OCI-LY1 (cell line): ENCODE data around the gene SPRING1.

Experiments
- H2AFZ ChIP-seq: fragments of 200-600 bp; sonication (generic), shearing (Covaris generic); 2 replicates; pipeline ENCODE4 v1.6.0; 2014; ENCODE audit warnings: antibody characterized with exemption, mild to moderate bottlenecking, low read length
- H3F3A ChIP-seq: fragments of 200-600 bp; sonication (generic), shearing (Covaris generic); 2 replicates; pipeline ENCODE4 v1.6.0; 2014; ENCODE audit warnings: mild to moderate bottlenecking, antibody characterized with exemption, low read length, moderate library complexity; ENCODE audit not compliant: insufficient read depth
- H3K27ac ChIP-seq: fragments of 200-600 bp; sonication (generic); 2 replicates; pipeline ENCODE4 v1.5.1; 2014; ENCODE audit warnings: low read length, mixed run types, mild to moderate bottlenecking, low read depth; ENCODE audit not compliant: poor library complexity, severe bottlenecking
- H3K27me3 ChIP-seq: fragments of 200-600 bp; sonication (generic); 2 replicates; pipeline ENCODE4 v1.6.0; 2014; ENCODE audit warnings: antibody characterized with exemption, mild to moderate bottlenecking, low read length, moderate library complexity; ENCODE audit not compliant: insufficient read depth
- H3K36me3 ChIP-seq: fragments of 200-600 bp; sonication (generic); 2 replicates; pipeline ENCODE4 v1.6.1; 2014; ENCODE audit warnings: mild to moderate bottlenecking, antibody characterized with exemption, low read length, moderate library complexity, mixed read lengths; ENCODE audit not compliant: insufficient read depth
- H3K4me1 ChIP-seq: fragments of 200-600 bp; sonication (generic); 2 replicates; pipeline ENCODE4 v1.5.1; 2014; ENCODE audit warnings: mild to moderate bottlenecking, low read length, moderate library complexity; ENCODE audit not compliant: insufficient read depth, severe bottlenecking
- H3K4me2 ChIP-seq: fragments of 200-600 bp; sonication (generic), shearing (Covaris generic); 2 replicates; pipeline ENCODE4 v1.6.1; 2014; ENCODE audit warnings: low read length
- H3K4me3 ChIP-seq: fragments of 200-600 bp; sonication (generic); 2 replicates; pipeline ENCODE4 v1.5.1; 2014; ENCODE audit warnings: low read length, low read depth, mild to moderate bottlenecking, mixed read lengths; ENCODE audit not compliant: poor library complexity, severe bottlenecking
- H3K79me2 ChIP-seq: fragments of 200-600 bp; shearing (Covaris generic); 2 replicates; pipeline ENCODE4 v1.6.1; 2016; ENCODE audit warnings: mixed run types, low read length, mixed read lengths; ENCODE audit not compliant: insufficient read depth
- H3K9ac ChIP-seq: fragments of 200-600 bp; sonication (generic), shearing (Covaris generic); 2 replicates; pipeline ENCODE4 v1.6.1; 2014; ENCODE audit warnings: mild to moderate bottlenecking, low read length, mixed read lengths
- H3K9me2 ChIP-seq: fragments of 200-600 bp; sonication (generic), shearing (Covaris generic); 2 replicates; pipeline ENCODE4 v1.6.1; 2014; ENCODE audit warnings: low read depth, mild to moderate bottlenecking, low read length, mixed read lengths
- H3K9me3 ChIP-seq: fragments of 200-600 bp; shearing (Covaris generic); 2 replicates; pipeline ENCODE4 v1.6.1; 2014; ENCODE audit warnings: low read length, mixed read lengths
- H4K20me1 ChIP-seq: fragments of 200-600 bp; sonication (generic), shearing (Covaris generic); 2 replicates; pipeline ENCODE4 v1.6.0; 2016; ENCODE audit warnings: mild to moderate bottlenecking, low read length; ENCODE audit not compliant: insufficient read depth
- CTCF ChIP-seq: fragments of 200-600 bp; sonication (generic), shearing (Covaris generic); IDR thresholded peaks from 2 replicates; pipeline ENCODE4 v1.5.1; 2017; ENCODE audit warnings: mild to moderate bottlenecking, antibody characterized with exemption, low read length, moderate library complexity, mixed read lengths
- EZH2 ChIP-seq: fragments of 200-600 bp; sonication (generic), shearing (Covaris generic); IDR thresholded peaks from 2 replicates; pipeline ENCODE4 v1.8.0; 2017; ENCODE audit warnings: borderline replicate concordance, mixed run types, mild to moderate bottlenecking, antibody characterized with exemption, low read length, moderate library complexity, mixed read lengths

The SPRING1 gene

GRCh38 chr12:116708826-116709756 lies 28.8 kb downstream of the SPRING1 start:
- H3K9me2 ChIP-seq: no peaks in the 10 kb centered on the region
- peak overlapping the region; percentile 50 for H3K9ac ChIP-seq
- 0 out of 2 replicates have a peak, but pooled peaks cover 4% of the 10 kb centered on the region for H3F3A ChIP-seq
- TF ChIP-seq CTCF (peak; percentile 68), EZH2 (no peak)
- no peaks in the 10 kb centered on the region for H3K27me3 ChIP-seq
- peaks cover 23% of the 10 kb centered on the region; the same call in 1 of the 2 replicates for H3K36me3 ChIP-seq
- no peaks in the 10 kb centered on the region for H3K79me2 ChIP-seq
- H3K4me2 ChIP-seq: peak overlapping the region; percentile 60
- no peak overlapping the region for H2AFZ ChIP-seq
- no peaks in the 10 kb centered on the region for H3K9me3 ChIP-seq
- peaks cover 66% of the 10 kb centered on the region for H3K4me1 ChIP-seq
- peak overlapping the region; percentile 91 for H3K27ac ChIP-seq
- H3K4me3 ChIP-seq: peak overlapping the region; percentile 33
- no peaks in the 10 kb centered on the region for H4K20me1 ChIP-seq

GRCh38 chr12:116707751-116708150 lies 30.1 kb downstream of the SPRING1 start:
- no peak for TF ChIP-seq CTCF
- no peak for TF ChIP-seq EZH2
- Histone ChIP-seq H3K4me2 (peak overlapping the region; percentile 60; the same call in 1 of the 2 replicates), H3K9me3 (no peaks in the 10 kb centered on the region), H3K36me3 (peaks cover 15% of the 10 kb centered on the region; the same call in 1 of the 2 replicates), H3K79me2 (no peaks in the 10 kb centered on the region), H3K27ac (peak overlapping the region; percentile 91), H3K9ac (no peak overlapping the region; the same call in 1 of the 2 replicates), H4K20me1 (no peaks in the 10 kb centered on the region), H3K4me1 (peaks cover 61% of the 10 kb centered on the region), H3K9me2 (no peaks in the 10 kb centered on the region), H3F3A (0 out of 2 replicates have a peak, but pooled peaks cover 4% of the 10 kb centered on the region), H3K27me3 (no peaks in the 10 kb centered on the region), H2AFZ (no peak overlapping the region), H3K4me3 (no peak overlapping the region)

GRCh38 chr12:116703214-116703795 lies 34.6 kb downstream of the SPRING1 start:
- Histone ChIP-seq H3K4me2 (peak overlapping the region; percentile 21; the same call in 1 of the 2 replicates), H3K4me1 (peaks cover 30% of the 10 kb centered on the region), H3K27ac (peak overlapping the region; percentile 10), H3K4me3 (no peak overlapping the region), H2AFZ (no peak overlapping the region), H3K9me3 (no peaks in the 10 kb centered on the region), H3K36me3 (no peaks in the 10 kb centered on the region), H3K27me3 (no peaks in the 10 kb centered on the region), H4K20me1 (no peaks in the 10 kb centered on the region), H3K9ac (no peak overlapping the region; the same call in 1 of the 2 replicates), H3K9me2 (no peaks in the 10 kb centered on the region), H3F3A (0 out of 2 replicates have a peak, but pooled peaks cover 4% of the 10 kb centered on the region), H3K79me2 (no peaks in the 10 kb centered on the region)
- no peak for TF ChIP-seq EZH2
- peak; percentile 89 for TF ChIP-seq CTCF
